Measurements from ENCODE around the gene NFU1. TPM values are rescaled to one million over a fixed set of nuclear protein-coding genes. Genes with fewer than 3 reads are reported as not detected.

Gene NFU1
- total RNA-seq, 1 donor from 2014 or later = 17.2 TPM

DNA sequence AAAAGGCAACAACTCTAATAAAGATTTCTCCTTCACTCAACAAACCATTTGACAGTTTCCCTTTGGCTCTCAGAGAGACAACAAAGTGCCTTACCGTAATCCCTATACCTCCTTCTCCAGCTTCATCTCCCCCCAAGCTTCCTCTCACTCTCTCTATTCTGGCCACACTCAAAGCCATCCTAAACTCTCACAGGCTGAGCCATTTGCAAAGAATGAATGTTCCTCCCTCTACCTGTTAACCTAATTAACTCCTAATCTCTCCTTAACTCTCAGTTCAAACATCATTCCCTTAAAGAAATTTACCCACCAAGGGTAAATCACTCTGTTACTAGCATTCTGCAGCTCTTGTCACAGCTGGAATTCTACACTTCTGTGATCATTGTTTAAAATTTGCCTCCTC, 88.5 kb downstream of the NFU1 start:
- intact Hi-C loops (cut with micrococcal nuclease) = no loop called here

Other genes with a start within 250 kb of the NFU1 start
- 37.9 and 38.9 TPM in 2 replicates for gene GFPT1, start 50.2 kb downstream of the NFU1 start, total RNA-seq
- 106 and 113 TPM in 2 replicates for gene AAK1, start 206.3 kb upstream of the NFU1 start, total RNA-seq